Effector memory CD8-positive, alpha-beta T cell (primary cell): ENCODE data around the gene CD160.

Source experiments
- ATAC-seq: fragments of 150-1000 bp; cut with Tn5 transposase; replicated peaks from 2 replicates; pipeline ENCODE4 v1.10.0; 2021; ENCODE audit warnings: mild to moderate bottlenecking, moderate library complexity
- DNase-seq, 3 experiments: peaks; one replicate each; pipeline ENCODE4 v3.0.0; 2021
- H3K27ac Mint-ChIP-seq, 2 donors: one replicate each; pipeline ENCODE4 v1.8.0; 2022; ENCODE audit warnings: mild to moderate bottlenecking in 2 of 2, mixed read lengths in 2 of 2, moderate library complexity in 2 of 2
- H3K27me3 Mint-ChIP-seq, 2 donors: one replicate each; pipeline ENCODE4 v1.8.0; 2022; ENCODE audit warnings: mixed read lengths in 2 of 2
- H3K36me3 Mint-ChIP-seq: one replicate; pipeline ENCODE4 v1.8.0; 2022; ENCODE audit warnings: mild to moderate bottlenecking, moderate library complexity, mixed read lengths; ENCODE audit not compliant: insufficient read depth
- H3K4me1 Mint-ChIP-seq, 2 donors: one replicate each; pipeline ENCODE4 v1.8.0; 2022; ENCODE audit warnings: low read depth in 2 of 2, mixed read lengths in 2 of 2
- H3K4me3 Mint-ChIP-seq, 2 donors: one replicate each; pipeline ENCODE4 v1.8.0; 2022; ENCODE audit warnings: mild to moderate bottlenecking in 2 of 2, mixed read lengths in 2 of 2, moderate library complexity in 2 of 2
- H3K9me3 Mint-ChIP-seq, 2 donors: one replicate each; pipeline ENCODE4 v1.8.0; 2022; ENCODE audit warnings: mixed read lengths in 2 of 2

Gene CD160

GRCh38 chr1:145701306-145701862 is 17.9 kb upstream of the CD160 start:
- no peak for ATAC-seq
- no peak for DNase-seq
- H3K27me3 Mint-ChIP-seq = no peaks in the 10 kb centered on the region

GRCh38 chr1:145702052-145702451 is 17.2 kb upstream of the CD160 start:
- no peak overlapping the region for H3K4me3 Mint-ChIP-seq
- H3K27ac Mint-ChIP-seq = no peak overlapping the region
- no peaks in the 10 kb centered on the region for H3K36me3 Mint-ChIP-seq
- no peaks in the 10 kb centered on the region for H3K27me3 Mint-ChIP-seq
- ATAC-seq = no peak
- no peak for DNase-seq
- no peaks in the 10 kb centered on the region for H3K9me3 Mint-ChIP-seq
- no peaks in the 10 kb centered on the region for H3K4me1 Mint-ChIP-seq

More at GRCh38 chr1:145701306-145701862, 17.9 kb upstream of the CD160 start:
- no peak overlapping the region for H3K27ac Mint-ChIP-seq
- H3K4me1 Mint-ChIP-seq = peaks cover 0 to 2% of the 10 kb centered on the region in 2 donors
- no peaks in the 10 kb centered on the region for H3K9me3 Mint-ChIP-seq
- H3K36me3 Mint-ChIP-seq = no peaks in the 10 kb centered on the region
- no peak overlapping the region for H3K4me3 Mint-ChIP-seq

GRCh38 chr1:145702826-145703225 is 16.5 kb upstream of the CD160 start:
- no peak overlapping the region for H3K4me3 Mint-ChIP-seq
- H3K27ac Mint-ChIP-seq = no peak overlapping the region
- H3K4me1 Mint-ChIP-seq = peaks cover 0 to under 1% of the 10 kb centered on the region in 2 donors
- H3K27me3 Mint-ChIP-seq = no peaks in the 10 kb centered on the region
- DNase-seq = no peak
- H3K9me3 Mint-ChIP-seq = no peaks in the 10 kb centered on the region
- no peaks in the 10 kb centered on the region for H3K36me3 Mint-ChIP-seq
- ATAC-seq = no peak

GRCh38 chr1:145705622-145706021 is 13.7 kb upstream of the CD160 start:
- DNase-seq (no peak), ATAC-seq (no peak)
- H3K27me3 Mint-ChIP-seq = no peaks in the 10 kb centered on the region

GRCh38 chr1:145706086-145706664 is 13.1 kb upstream of the CD160 start:
- no peaks in the 10 kb centered on the region for H3K36me3 Mint-ChIP-seq
- peaks cover 0 to 6% of the 10 kb centered on the region in 2 donors for H3K4me1 Mint-ChIP-seq
- no peak overlapping the region for H3K4me3 Mint-ChIP-seq
- H3K27me3 Mint-ChIP-seq = no peaks in the 10 kb centered on the region
- ATAC-seq (no peak), DNase-seq (no peak)
- H3K9me3 Mint-ChIP-seq = no peaks in the 10 kb centered on the region
- no peak overlapping the region for H3K27ac Mint-ChIP-seq

More at GRCh38 chr1:145705622-145706021, 13.7 kb upstream of the CD160 start:
- Mint-ChIP-seq H3K36me3 (no peaks in the 10 kb centered on the region), H3K9me3 (no peaks in the 10 kb centered on the region), H3K4me1 (peaks cover 0 to 5% of the 10 kb centered on the region in 2 donors), H3K27ac (no peak overlapping the region), H3K4me3 (no peak overlapping the region)

GRCh38 chr1:145707183-145707867 is 12.0 kb upstream of the CD160 start, which contains the start of gene PDZK1:
Gene PDZK1, minus strand, starts transcription at chr1:145707368. Its CDS starts 19,347 bp downstream, at chr1:145688021.
- ATAC-seq (no peak), DNase-seq (no peak)
- Mint-ChIP-seq H3K4me1 (peaks cover 0 to 6% of the 10 kb centered on the region in 2 donors), H3K9me3 (no peaks in the 10 kb centered on the region), H3K36me3 (no peaks in the 10 kb centered on the region), H3K4me3 (no peak within 1 kb of the TSS), H3K27ac (no peak within 1 kb of the TSS), H3K27me3 (no peaks in the 10 kb centered on the region)

- H3K27me3 Mint-ChIP-seq = no peaks in the 10 kb centered on the region
- H3K9me3 Mint-ChIP-seq = no peaks in the 10 kb centered on the region
- ATAC-seq (no peak), DNase-seq (no peak)
- H3K27ac Mint-ChIP-seq = no peak overlapping the region
- peaks cover 0 to 6% of the 10 kb centered on the region in 2 donors for H3K4me1 Mint-ChIP-seq
- H3K4me3 Mint-ChIP-seq = no peak overlapping the region
- no peaks in the 10 kb centered on the region for H3K36me3 Mint-ChIP-seq
These were observed 11.2 kb upstream of the CD160 start for GRCh38 chr1:145708063-145708462.

- Mint-ChIP-seq H3K4me3 (no peak overlapping the region), H3K36me3 (no peaks in the 10 kb centered on the region), H3K27ac (no peak overlapping the region), H3K27me3 (no peaks in the 10 kb centered on the region), H3K4me1 (peaks cover 0 to 10% of the 10 kb centered on the region in 2 donors), H3K9me3 (no peaks in the 10 kb centered on the region)
- ATAC-seq = no peak
- DNase-seq = no peak
These were observed 8.8 kb upstream of the CD160 start for GRCh38 chr1:145710291-145711027.

GRCh38 chr1:145711213-145711651 is 8.1 kb upstream of the CD160 start:
- Mint-ChIP-seq H3K9me3 (no peaks in the 10 kb centered on the region), H3K27ac (no peak overlapping the region), H3K36me3 (no peaks in the 10 kb centered on the region), H3K4me1 (peaks cover 4 to 12% of the 10 kb centered on the region in 2 donors), H3K27me3 (no peaks in the 10 kb centered on the region), H3K4me3 (no peak overlapping the region)
- DNase-seq (no peak), ATAC-seq (no peak)

- Mint-ChIP-seq H3K4me1 (peaks cover 27 to 29% of the 10 kb centered on the region in 2 donors), H3K9me3 (no peaks in the 10 kb centered on the region), H3K27me3 (no peaks in the 10 kb centered on the region), H3K27ac (peak overlapping the region in 1 of 2 donors; percentile 63), H3K4me3 (no peak overlapping the region), H3K36me3 (no peaks in the 10 kb centered on the region)
- no peak for DNase-seq
- no peak for ATAC-seq
These were observed 4.7 kb upstream of the CD160 start for GRCh38 chr1:145714524-145715111.

- no peaks in the 10 kb centered on the region for H3K36me3 Mint-ChIP-seq
- peaks cover 0 to 8% of the 10 kb centered on the region in 2 donors for H3K27me3 Mint-ChIP-seq
- H3K27ac Mint-ChIP-seq = peak overlapping the region; percentile 84 to 89
- H3K4me3 Mint-ChIP-seq = peak overlapping the region; percentile 9 to 53
- H3K4me1 Mint-ChIP-seq = peaks cover 42 to 50% of the 10 kb centered on the region in 2 donors
- peak; percentile 39 for ATAC-seq
- peak in 1 of 3 experiments; percentile 8 for DNase-seq
- H3K9me3 Mint-ChIP-seq = no peaks in the 10 kb centered on the region
These were observed 2.5 kb upstream of the CD160 start for GRCh38 chr1:145716641-145717345.

- Mint-ChIP-seq H3K4me1 (peaks cover 42 to 54% of the 10 kb centered on the region in 2 donors), H3K27ac (peak overlapping the region; percentile 84 to 89), H3K4me3 (peak overlapping the region in 1 of 2 donors; percentile 53)
These were observed 1.5 kb upstream of the CD160 start for GRCh38 chr1:145717833-145718232.

More at GRCh38 chr1:145717833-145718232, 1.5 kb upstream of the CD160 start:
- Mint-ChIP-seq H3K36me3 (no peaks in the 10 kb centered on the region), H3K27me3 (peaks cover 0 to 11% of the 10 kb centered on the region in 2 donors), H3K9me3 (no peaks in the 10 kb centered on the region)
- ATAC-seq (no peak), DNase-seq (no peak)
